SK-N-SH treated with all-trans-retinoic acid at 6 μM for 48 hours (cell line): Measurements from ENCODE around the gene MAGED2.

Experiments used
- ATAC-seq: fragments of 200-7000 bp; cut with Tn5 transposase; 3 replicates; pipeline ENCODE4 v1.9.1; 2020; ENCODE audit warnings: mild to moderate bottlenecking, moderate library complexity
- ARNTL ChIP-seq: fragments of 450-650 bp; formaldehyde crosslinking; IDR thresholded peaks from 2 replicates; pipeline ENCODE4 v1.5.0; 2020; ENCODE audit warnings: low read depth, mild to moderate bottlenecking, moderate library complexity, borderline replicate concordance
- BACH2 ChIP-seq: fragments of 250-450 bp; sonication (Bioruptor Pico); IDR thresholded peaks from 2 replicates; pipeline ENCODE4 v1.9.0; 2021; ENCODE audit warnings: mild to moderate bottlenecking, borderline replicate concordance
- CREB5 ChIP-seq: fragments of 250-450 bp; sonication (Bioruptor Pico); IDR thresholded peaks from 2 replicates; pipeline ENCODE4 v1.5.1; 2020; ENCODE audit warnings: low read depth, mild to moderate bottlenecking, moderate library complexity
- CSDC2 ChIP-seq: fragments of 250-450 bp; sonication (Bioruptor Pico); IDR thresholded peaks from 2 replicates; pipeline ENCODE4 v1.5.0; 2020; ENCODE audit warnings: mild to moderate bottlenecking, moderate library complexity
- CSRNP3 ChIP-seq: fragments of 250-450 bp; sonication (Bioruptor Pico); IDR thresholded peaks from 2 replicates; pipeline ENCODE4 v1.5.1; 2021; ENCODE audit warnings: mild to moderate bottlenecking, moderate library complexity
- ESRRG ChIP-seq: fragments of 250-450 bp; sonication (Bioruptor Pico); IDR thresholded peaks from 2 replicates; pipeline ENCODE4 v1.6.1; 2021; ENCODE audit warnings: mild to moderate bottlenecking
- GLIS3 ChIP-seq: fragments of 250-450 bp; sonication (Bioruptor Pico); IDR thresholded peaks from 2 replicates; pipeline ENCODE4 v1.5.0; 2020; ENCODE audit warnings: mild to moderate bottlenecking, moderate library complexity
- ISL1 ChIP-seq: fragments of 250-450 bp; sonication (Bioruptor Pico); IDR thresholded peaks from 2 replicates; pipeline ENCODE4 v2.1.2; 2022; ENCODE audit warnings: mild to moderate bottlenecking, moderate library complexity
- OSR1 ChIP-seq: fragments of 250-450 bp; sonication (Bioruptor Pico); IDR thresholded peaks from 2 replicates; pipeline ENCODE4 v1.8.0; 2022; ENCODE audit warnings: moderate library complexity, mild to moderate bottlenecking, inconsistent platforms
- PATZ1 ChIP-seq: fragments of 250-450 bp; sonication (Bioruptor Pico); IDR thresholded peaks from 2 replicates; pipeline ENCODE4 v1.8.0; 2020; ENCODE audit warnings: mild to moderate bottlenecking, moderate library complexity, borderline replicate concordance
- POU6F1 ChIP-seq: fragments of 250-450 bp; sonication (Bioruptor Pico); IDR thresholded peaks from 2 replicates; pipeline ENCODE4 v1.8.0; 2021; ENCODE audit warnings: low read depth, mild to moderate bottlenecking, moderate library complexity, borderline replicate concordance
- PPARA ChIP-seq: fragments of 250-450 bp; sonication (Bioruptor Pico); IDR thresholded peaks from 2 replicates; pipeline ENCODE4 v1.5.0; 2020; ENCODE audit warnings: mild to moderate bottlenecking, borderline replicate concordance
- RARB ChIP-seq: fragments of 250-450 bp; sonication (Bioruptor Pico); IDR thresholded peaks from 2 replicates; pipeline ENCODE4 v1.8.0; 2021; ENCODE audit warnings: mild to moderate bottlenecking, moderate library complexity
- SNAI2 ChIP-seq: fragments of 250-450 bp; sonication (Bioruptor Pico); IDR thresholded peaks from 2 replicates; pipeline ENCODE4 v1.5.0; 2020; ENCODE audit warnings: mild to moderate bottlenecking, moderate library complexity
- TOX ChIP-seq: fragments of 250-450 bp; sonication (Bioruptor Pico); IDR thresholded peaks from 2 replicates; pipeline ENCODE4 v1.8.0; 2021; ENCODE audit warnings: mild to moderate bottlenecking, moderate library complexity, borderline replicate concordance
- TSHZ2 ChIP-seq: fragments of 250-450 bp; sonication (Bioruptor Pico); IDR thresholded peaks from 2 replicates; pipeline ENCODE4 v1.5.0; 2020; ENCODE audit warnings: mild to moderate bottlenecking, moderate library complexity
- ZC3H10 ChIP-seq: fragments of 250-450 bp; sonication (Bioruptor Pico); IDR thresholded peaks from 2 replicates; pipeline ENCODE4 v1.5.1; 2021; ENCODE audit warnings: mild to moderate bottlenecking, moderate library complexity
- ZFP3 ChIP-seq: fragments of 250-450 bp; sonication (Bioruptor Pico); IDR thresholded peaks from 2 replicates; pipeline ENCODE4 v1.5.0; 2020; ENCODE audit warnings: mild to moderate bottlenecking, moderate library complexity
- ZFP30 ChIP-seq: fragments of 450-650 bp; formaldehyde crosslinking; IDR thresholded peaks from 2 replicates; pipeline ENCODE4 v1.5.0; 2022; ENCODE audit warnings: mild to moderate bottlenecking, moderate library complexity
- ZNF565 ChIP-seq: fragments of 450-650 bp; formaldehyde crosslinking; conservative IDR thresholded peaks from 2 replicates; pipeline ENCODE4 v1.5.0; 2020; ENCODE audit warnings: low read depth, mild to moderate bottlenecking, moderate library complexity
- ZNF70 ChIP-seq: fragments of 450-650 bp; formaldehyde crosslinking; IDR thresholded peaks from 2 replicates; pipeline ENCODE4 v1.5.0; 2020; ENCODE audit warnings: mild to moderate bottlenecking, moderate library complexity
- ZNF8 ChIP-seq: fragments of 450-650 bp; formaldehyde crosslinking; IDR thresholded peaks from 2 replicates; pipeline ENCODE4 v1.5.0; 2020; ENCODE audit warnings: mild to moderate bottlenecking, moderate library complexity

The MAGED2 gene

GRCh38 chrX:54776061-54776460 is 31.5 kb upstream of the MAGED2 start:
- ATAC-seq, result no peak
- no peak for TF ChIP-seq ZFP3
- no peak for TF ChIP-seq SNAI2 (CRISPR knock-in tag)
- TF ChIP-seq ZNF8, result no peak
- no peak for TF ChIP-seq TOX (CRISPR knock-in tag)
- TF ChIP-seq ISL1 (CRISPR knock-in tag), result no peak
- TF ChIP-seq RARB (CRISPR knock-in tag), result no peak
- no peak for TF ChIP-seq GLIS3
- TF ChIP-seq OSR1 (CRISPR knock-in tag), result no peak
- no peak for TF ChIP-seq TSHZ2
- TF ChIP-seq ARNTL, result no peak
- TF ChIP-seq, all 23 proteins: peak for 0

GRCh38 chrX:54776987-54777672 is 30.4 kb upstream of the MAGED2 start:
- TF ChIP-seq OSR1 (CRISPR knock-in tag) (no peak), SNAI2 (CRISPR knock-in tag) (no peak), ZC3H10 (no peak), RARB (CRISPR knock-in tag) (no peak), PPARA (CRISPR knock-in tag) (no peak), ESRRG (CRISPR knock-in tag) (no peak), CREB5 (no peak), CSRNP3 (CRISPR knock-in tag) (no peak), GLIS3 (no peak), PATZ1 (CRISPR knock-in tag) (no peak), ZNF8 (no peak), ZFP30 (CRISPR knock-in tag) (no peak), ZFP3 (no peak), BACH2 (CRISPR knock-in tag) (no peak)
- no peak for ATAC-seq

GRCh38 chrX:54785901-54786300 is 21.6 kb upstream of the MAGED2 start:
- ATAC-seq, result peak; percentile 72
- no peak for TF ChIP-seq ZC3H10
- TF ChIP-seq ZNF8, result no peak
- no peak for TF ChIP-seq OSR1 (CRISPR knock-in tag)
- TF ChIP-seq GLIS3, result no peak
- no peak for TF ChIP-seq PPARA (CRISPR knock-in tag)
- TF ChIP-seq ZNF565 (CRISPR knock-in tag), result no peak
- no peak for TF ChIP-seq TOX (CRISPR knock-in tag)
- TF ChIP-seq ZNF70 (CRISPR knock-in tag), result no peak

- TF ChIP-seq ISL1 (CRISPR knock-in tag) (no peak), CSRNP3 (CRISPR knock-in tag) (no peak), ZFP3 (no peak), OSR1 (CRISPR knock-in tag) (no peak), POU6F1 (CRISPR knock-in tag) (no peak), ESRRG (CRISPR knock-in tag) (no peak), CSDC2 (CRISPR knock-in tag) (no peak), ZFP30 (CRISPR knock-in tag) (no peak), BACH2 (CRISPR knock-in tag) (no peak), ZNF8 (no peak), ZC3H10 (no peak)
- ATAC-seq, result peak; percentile 49
Measured at GRCh38 chrX:54786967-54787366, 20.6 kb upstream of the MAGED2 start.
